Natural killer cell (primary cell): ENCODE measurements around the gene STARD13. TPM values are rescaled to one million over a fixed set of nuclear protein-coding genes. Genes with fewer than 3 reads are reported as not detected.

Source experiments
- ATAC-seq, 3 donors: fragments of 150-1000 bp in 2 of 3; fragments of 200-7000 bp in 1 of 3; cut with Tn5 transposase; 1 replicate in 1 of 3; 2 replicates in 2 of 3; pipeline ENCODE4 v1.10.0; 2021; ENCODE audit warnings: mild to moderate bottlenecking in 2 of 3, moderate library complexity in 2 of 3
- DNase-seq, 2 donors: peaks; one replicate each; pipeline versions ENCODE4 v3.0.0 to v3.0.0-alpha.2; 2013 to 2021; ENCODE audit warnings: mixed read lengths in 1 of 2
- H3K27ac ChIP-seq: one replicate; pipeline ENCODE4 v1.5.1; 2013; ENCODE audit warnings: mild to moderate bottlenecking, low read length
- H3K27me3 ChIP-seq: one replicate; pipeline ENCODE4 v1.6.1; 2013; ENCODE audit warnings: low read length; ENCODE audit not compliant: control insufficient read depth, insufficient read depth
- H3K36me3 ChIP-seq: one replicate; pipeline ENCODE4 v1.6.1; 2013; ENCODE audit warnings: low read length; ENCODE audit not compliant: control insufficient read depth, insufficient read depth
- H3K4me1 ChIP-seq: one replicate; pipeline ENCODE4 v1.6.1; 2013; ENCODE audit warnings: low read length; ENCODE audit not compliant: control insufficient read depth, insufficient read depth
- H3K4me3 ChIP-seq: one replicate; pipeline ENCODE4 v1.5.1; 2013; ENCODE audit warnings: low read length
- H3K9me3 ChIP-seq: one replicate; pipeline ENCODE4 v1.6.1; 2013; ENCODE audit warnings: low read length; ENCODE audit not compliant: control insufficient read depth, insufficient read depth
- H3K27ac Mint-ChIP-seq, 2 donors: one replicate each; pipeline ENCODE4 v1.8.0; 2022; ENCODE audit warnings: mild to moderate bottlenecking in 2 of 2, mixed read lengths in 2 of 2, moderate library complexity in 1 of 2
- H3K27me3 Mint-ChIP-seq, 2 donors: one replicate each; pipeline ENCODE4 v1.8.0; 2022; ENCODE audit warnings: low read depth in 2 of 2, mixed read lengths in 2 of 2
- H3K36me3 Mint-ChIP-seq: one replicate; pipeline ENCODE4 v1.8.0; 2022; ENCODE audit warnings: mixed read lengths
- H3K4me1 Mint-ChIP-seq, 2 donors: one replicate each; pipeline ENCODE4 v1.8.0; 2022; ENCODE audit warnings: mixed read lengths in 2 of 2
- H3K4me3 Mint-ChIP-seq: one replicate; pipeline ENCODE4 v1.8.0; 2022; ENCODE audit warnings: mild to moderate bottlenecking, moderate library complexity, mixed read lengths
- H3K9me3 Mint-ChIP-seq, 2 donors: one replicate each; pipeline ENCODE4 v1.8.0; 2022; ENCODE audit warnings: mixed read lengths in 2 of 2
- WGBS: methylation state at CpG from one replicate; pipeline ENCODE4 v1.1.7; 2013; ENCODE audit warnings: missing lambda C conversion rate; ENCODE audit not compliant: insufficient coverage; 5-methylcytosine and 5-hydroxymethylcytosine counted together
- intact Hi-C: fragments of 100-400 bp; cut with micrococcal nuclease; formaldehyde crosslinking; loops from one replicate; pipeline ENCODE4 v1.14.2; 2022
- total RNA-seq, 4 donors: library from RNA; stranded (reverse); fragments of 120-200 nt in 1 of 4; gene quantifications; one replicate each; pipeline versions ENCODE4 v1.2.3 to v1.2.4, GENCODE V29; 2013 to 2022
- TF ChIP-seq, protein P1 (sequence below): fragments of 200-600 bp; IDR thresholded peaks from one replicate; pipeline ENCODE4 v1.8.0; 2022; ENCODE audit warnings: antibody characterized with exemption

Gene STARD13
- total RNA-seq, 3 donors from 2014 or later (not counting 1 experiment from before 2014, with no cell fraction given), result not detected

GRCh38 chr13:33259296-33259695 is 26.3 kb downstream of the STARD13 start:
- WGBS, result 79% methylated on average over 2 of the region's 2 CpGs
- intact Hi-C loops, result no loop called here
- no peak for DNase-seq

GRCh38 chr13:33258808-33259193 is 26.8 kb downstream of the STARD13 start:
- no peak overlapping the region for H3K27ac Mint-ChIP-seq
- Histone ChIP-seq H3K27me3 (no peaks in the 10 kb centered on the region), H3K36me3 (no peaks in the 10 kb centered on the region), H3K9me3 (no peaks in the 10 kb centered on the region), H3K4me1 (no peaks in the 10 kb centered on the region), H3K4me3 (no peak overlapping the region), H3K27ac (no peak overlapping the region)
- H3K4me3 Mint-ChIP-seq, result no peak overlapping the region
- no peaks in the 10 kb centered on the region for H3K27me3 Mint-ChIP-seq
- H3K9me3 Mint-ChIP-seq, result no peaks in the 10 kb centered on the region
- H3K4me1 Mint-ChIP-seq, result no peaks in the 10 kb centered on the region
- ATAC-seq (no peak), DNase-seq (no peak)
- no peaks in the 10 kb centered on the region for H3K36me3 Mint-ChIP-seq
- TF ChIP-seq, protein P1, sequence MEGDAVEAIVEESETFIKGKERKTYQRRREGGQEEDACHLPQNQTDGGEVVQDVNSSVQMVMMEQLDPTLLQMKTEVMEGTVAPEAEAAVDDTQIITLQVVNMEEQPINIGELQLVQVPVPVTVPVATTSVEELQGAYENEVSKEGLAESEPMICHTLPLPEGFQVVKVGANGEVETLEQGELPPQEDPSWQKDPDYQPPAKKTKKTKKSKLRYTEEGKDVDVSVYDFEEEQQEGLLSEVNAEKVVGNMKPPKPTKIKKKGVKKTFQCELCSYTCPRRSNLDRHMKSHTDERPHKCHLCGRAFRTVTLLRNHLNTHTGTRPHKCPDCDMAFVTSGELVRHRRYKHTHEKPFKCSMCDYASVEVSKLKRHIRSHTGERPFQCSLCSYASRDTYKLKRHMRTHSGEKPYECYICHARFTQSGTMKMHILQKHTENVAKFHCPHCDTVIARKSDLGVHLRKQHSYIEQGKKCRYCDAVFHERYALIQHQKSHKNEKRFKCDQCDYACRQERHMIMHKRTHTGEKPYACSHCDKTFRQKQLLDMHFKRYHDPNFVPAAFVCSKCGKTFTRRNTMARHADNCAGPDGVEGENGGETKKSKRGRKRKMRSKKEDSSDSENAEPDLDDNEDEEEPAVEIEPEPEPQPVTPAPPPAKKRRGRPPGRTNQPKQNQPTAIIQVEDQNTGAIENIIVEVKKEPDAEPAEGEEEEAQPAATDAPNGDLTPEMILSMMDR, result no peak
- intact Hi-C loops, result no loop called here

More at GRCh38 chr13:33259296-33259695, 26.3 kb downstream of the STARD13 start:
- H3K4me3 ChIP-seq, result no peak overlapping the region
- no peak overlapping the region for H3K27ac Mint-ChIP-seq
- H3K9me3 ChIP-seq, result no peaks in the 10 kb centered on the region
- no peaks in the 10 kb centered on the region for H3K4me1 Mint-ChIP-seq
- no peaks in the 10 kb centered on the region for H3K4me1 ChIP-seq
- H3K36me3 Mint-ChIP-seq, result no peaks in the 10 kb centered on the region
- TF ChIP-seq, protein P1, result no peak
- no peaks in the 10 kb centered on the region for H3K27me3 Mint-ChIP-seq
- no peak for ATAC-seq
- H3K36me3 ChIP-seq, result no peaks in the 10 kb centered on the region
- H3K9me3 Mint-ChIP-seq, result no peaks in the 10 kb centered on the region
- no peaks in the 10 kb centered on the region for H3K27me3 ChIP-seq
- no peak overlapping the region for H3K4me3 Mint-ChIP-seq
- H3K27ac ChIP-seq, result no peak overlapping the region

DNA sequence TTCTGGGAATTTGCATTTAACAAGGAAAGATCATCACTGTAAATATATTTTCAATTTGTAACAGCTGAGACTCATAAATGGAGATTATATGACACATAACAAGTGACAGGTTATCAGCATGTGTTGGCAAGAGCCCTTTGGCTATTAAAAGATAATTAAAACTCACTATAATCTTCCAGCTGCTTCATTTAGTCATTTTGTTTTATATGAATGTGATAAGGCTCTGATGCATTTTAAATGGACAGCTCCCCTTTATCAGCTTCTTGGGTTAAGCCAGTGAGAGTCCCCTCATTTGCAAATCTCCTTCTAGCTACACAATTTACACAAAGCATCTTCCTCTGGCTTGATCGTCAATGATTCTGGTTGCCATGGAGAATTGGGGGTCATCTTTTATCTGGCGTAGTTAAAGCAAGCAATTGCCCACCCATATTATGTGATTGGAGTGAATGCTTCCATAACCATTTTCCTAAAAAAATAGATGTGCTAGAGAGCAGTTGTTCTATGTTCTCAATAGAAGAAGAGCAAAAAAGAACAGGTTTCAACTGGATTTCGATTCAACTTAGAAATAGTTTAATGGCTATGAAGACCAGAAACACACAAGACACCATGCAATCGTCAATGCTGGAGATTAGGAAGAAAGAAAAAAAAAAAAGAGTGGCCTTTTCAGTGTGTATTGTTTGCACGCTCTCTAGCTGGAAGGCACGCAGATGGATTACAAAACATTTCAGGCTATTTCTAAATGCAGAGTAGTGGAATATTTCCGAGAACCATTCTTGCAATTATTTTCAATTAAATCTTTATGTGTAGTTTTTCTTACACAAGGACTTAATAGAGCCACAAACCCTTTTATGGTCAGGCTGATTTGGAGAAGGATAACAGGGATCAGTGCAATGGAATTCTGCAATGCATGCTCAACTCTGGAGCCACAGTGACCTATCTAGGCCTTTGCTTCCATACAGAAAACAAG is 27.4 kb downstream of the STARD13 start:
- Histone ChIP-seq H3K4me1 (no peaks in the 10 kb centered on the region), H3K9me3 (no peaks in the 10 kb centered on the region), H3K27ac (no peak overlapping the region), H3K27me3 (no peaks in the 10 kb centered on the region), H3K4me3 (no peak overlapping the region), H3K36me3 (no peaks in the 10 kb centered on the region)
- 91% methylated on average over 4 of the region's 7 CpGs for WGBS
- TF ChIP-seq, protein P1, result no peak
- Mint-ChIP-seq H3K36me3 (no peaks in the 10 kb centered on the region), H3K9me3 (no peaks in the 10 kb centered on the region), H3K27ac (no peak overlapping the region), H3K27me3 (no peaks in the 10 kb centered on the region), H3K4me1 (no peaks in the 10 kb centered on the region), H3K4me3 (no peak overlapping the region)
- DNase-seq (no peak), ATAC-seq (no peak)
- intact Hi-C loops, result no loop called here
